Measurements from ENCODE around the gene HTR1D. TPM values are rescaled to one million over a fixed set of nuclear protein-coding genes. Genes with fewer than 3 reads are reported as not detected.
"Not testable (repeated sequence)": the region's sequence is repeated elsewhere in the genome, so short reads cannot be mapped to it uniquely, and the experiment has no call there.

HTR1D gene
- polyA plus RNA-seq, 3 donors, result 0.17 to 0.33 (median 0.28) TPM

DNA sequence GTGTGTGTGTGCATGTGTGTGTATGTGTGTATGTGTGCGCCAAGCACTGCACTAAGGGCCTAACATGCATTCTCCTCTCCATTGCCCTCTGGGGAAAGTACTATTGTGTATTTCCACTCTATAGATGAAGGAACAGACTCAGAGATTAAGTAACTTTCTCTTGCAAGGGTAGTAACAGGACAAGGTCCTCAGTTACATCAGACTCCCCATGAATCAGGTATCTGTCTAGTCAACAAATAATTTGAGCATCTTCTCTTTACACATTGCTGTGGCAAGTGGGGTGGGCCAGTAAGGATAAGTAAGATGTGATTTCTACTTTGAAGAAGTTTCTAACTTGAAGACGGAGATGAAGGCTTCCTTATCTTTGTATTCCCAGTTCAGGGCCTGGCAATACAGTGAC is 5.0 kb upstream of the HTR1D start:
- no peak for DNase-seq (ENCODE audit: low read depth in 3 of 3, low spot score in 2 of 3)

GRCh38 chr1:23221107-23221506 is 3.8 kb upstream of the HTR1D start:
- no peak for DNase-seq (ENCODE audit: low read depth in 3 of 3, low spot score in 2 of 3)

DNA sequence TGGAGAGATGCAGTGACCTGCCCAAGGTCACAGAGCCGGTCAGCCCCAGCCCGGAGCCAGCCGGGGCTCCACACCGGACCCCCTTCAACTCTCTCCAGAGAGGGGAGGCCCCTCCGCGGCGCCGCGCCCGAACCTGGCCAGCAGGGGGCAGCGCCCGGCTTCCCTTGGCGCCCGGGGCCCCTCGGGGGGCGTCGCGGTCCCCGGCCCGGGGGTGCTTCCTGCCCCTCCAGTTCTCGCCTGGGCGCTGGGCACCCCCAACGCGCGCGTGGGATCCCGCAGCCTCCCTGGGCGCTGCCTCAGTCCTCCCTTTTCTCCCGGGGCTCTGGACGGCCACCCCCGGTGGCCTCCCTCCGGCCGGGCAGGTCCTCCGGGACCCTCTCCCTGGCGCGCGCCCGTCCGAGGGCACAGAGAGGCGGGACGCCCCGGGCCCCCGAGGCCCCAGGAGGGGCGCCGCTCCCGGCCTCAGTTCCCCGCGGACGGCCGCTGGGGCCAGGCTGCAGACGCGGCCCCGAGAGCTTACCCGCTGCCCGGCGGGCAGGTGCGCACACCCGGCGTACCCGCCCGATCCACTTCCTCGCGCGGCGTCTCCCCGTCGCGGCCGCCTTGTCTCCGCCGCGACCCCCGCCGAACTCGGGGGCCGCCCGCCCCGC is 406 bp downstream of the HTR1D start:
- no peak for DNase-seq (ENCODE audit: low read depth in 3 of 3, low spot score in 2 of 3)

DNA sequence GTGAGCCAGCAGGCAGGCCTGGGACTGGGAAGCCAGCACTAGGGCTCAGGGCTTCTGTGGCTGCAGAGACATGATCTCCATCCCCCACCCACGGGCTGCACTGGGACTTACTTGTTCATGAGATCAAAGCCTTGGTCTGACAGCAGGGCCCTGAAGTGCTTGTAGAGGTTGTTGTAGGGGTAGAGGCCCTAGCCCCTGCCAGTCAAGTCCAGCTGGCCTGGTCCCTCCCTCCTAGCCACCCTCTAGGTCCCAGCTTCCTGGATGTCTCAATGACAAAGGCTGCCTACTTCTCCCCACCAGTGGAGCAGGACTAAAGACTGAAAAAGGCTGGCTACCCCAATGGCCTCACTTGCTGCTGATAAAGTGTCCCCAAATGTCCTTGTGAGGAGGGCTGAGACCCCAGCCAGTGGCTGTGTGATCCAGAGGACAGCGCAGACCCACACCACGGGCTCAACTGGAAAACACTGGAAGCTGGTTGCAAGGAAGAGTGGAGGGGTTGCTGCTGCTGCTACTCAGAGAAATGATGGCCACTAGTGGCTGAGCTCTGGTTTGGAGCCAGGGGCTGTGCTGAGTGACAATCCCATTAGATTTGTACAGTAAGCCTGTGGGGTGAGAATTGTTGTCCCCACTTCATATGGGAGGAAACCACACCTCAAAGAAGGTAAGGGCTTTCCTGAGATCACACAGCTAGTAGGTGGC is 1.4 kb downstream of the HTR1D start:
- DNase-seq (ENCODE audit: low read depth in 3 of 3, low spot score in 2 of 3), result no peak

- DNase-seq (ENCODE audit: low read depth in 3 of 3, low spot score in 2 of 3), result no peak
Observed at GRCh38 chr1:23215291-23215690, 2.0 kb downstream of the HTR1D start.

GRCh38 chr1:23214640-23215039 is 2.7 kb downstream of the HTR1D start:
- no peak for DNase-seq (ENCODE audit: low read depth in 3 of 3, low spot score in 2 of 3)

DNA sequence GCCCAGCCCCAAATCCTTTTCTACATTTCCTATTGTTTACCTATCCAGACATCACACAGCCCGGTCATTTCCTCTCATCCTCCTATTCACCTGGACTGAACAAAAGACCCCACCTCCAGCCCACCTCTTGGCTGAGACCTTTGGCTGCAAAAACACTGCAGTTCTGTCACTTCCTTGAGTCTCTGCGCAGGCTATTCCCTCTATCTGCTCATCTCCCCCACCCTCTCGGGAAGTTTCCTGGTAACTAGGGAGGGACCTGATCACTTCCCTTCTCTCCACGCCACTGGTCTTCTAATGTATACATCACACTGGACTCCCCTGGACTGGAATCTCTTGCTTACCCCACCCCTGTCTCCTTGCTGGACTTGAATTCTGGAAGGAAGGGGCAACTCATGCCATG is 5.3 kb downstream of the HTR1D start:
- no peak for DNase-seq (ENCODE audit: low read depth in 3 of 3, low spot score in 2 of 3)

DNA sequence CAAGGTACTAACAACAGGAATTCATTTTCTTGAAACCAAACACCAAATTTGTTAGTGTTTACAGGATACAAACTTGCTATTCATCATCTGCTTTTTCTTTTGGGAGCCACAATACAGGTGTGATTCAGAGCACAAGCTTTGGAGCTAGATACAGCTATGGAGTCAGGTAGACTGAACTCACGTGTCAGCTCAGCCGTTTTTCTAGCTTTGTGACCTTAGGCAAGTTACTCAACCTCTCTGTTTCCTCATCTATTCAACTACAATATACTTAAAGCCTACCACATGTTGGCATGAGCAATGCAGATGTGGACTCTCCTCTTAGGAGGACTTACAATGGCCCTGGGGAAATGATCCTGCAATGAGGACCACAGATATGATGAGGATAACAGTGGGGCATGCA is 6.3 kb downstream of the HTR1D start:
- DNase-seq (ENCODE audit: low read depth in 3 of 3, low spot score in 2 of 3), result no peak

DNA sequence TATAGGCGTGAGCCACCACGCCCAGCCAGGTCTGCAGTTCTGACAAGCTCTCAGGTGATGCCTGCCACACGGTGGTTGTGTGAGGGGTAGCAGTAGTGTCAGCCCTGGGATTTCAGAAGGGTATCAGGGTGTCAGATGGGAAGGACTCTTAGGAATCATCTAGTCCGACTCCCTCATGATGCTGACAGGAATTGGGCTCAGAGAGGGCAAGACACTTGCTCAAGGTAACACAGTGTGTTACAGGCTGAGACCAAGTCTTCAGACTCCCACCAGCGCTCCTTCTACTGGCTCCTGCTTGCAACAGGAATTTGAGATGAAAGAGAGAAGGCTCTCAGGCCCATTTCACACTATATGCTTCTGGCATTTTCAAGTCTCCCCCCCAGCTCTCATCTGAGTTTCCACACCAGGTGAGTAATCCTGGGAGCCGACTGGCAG is 6.9 kb downstream of the HTR1D start:
- no peak for DNase-seq (ENCODE audit: low read depth in 3 of 3, low spot score in 2 of 3)

DNA sequence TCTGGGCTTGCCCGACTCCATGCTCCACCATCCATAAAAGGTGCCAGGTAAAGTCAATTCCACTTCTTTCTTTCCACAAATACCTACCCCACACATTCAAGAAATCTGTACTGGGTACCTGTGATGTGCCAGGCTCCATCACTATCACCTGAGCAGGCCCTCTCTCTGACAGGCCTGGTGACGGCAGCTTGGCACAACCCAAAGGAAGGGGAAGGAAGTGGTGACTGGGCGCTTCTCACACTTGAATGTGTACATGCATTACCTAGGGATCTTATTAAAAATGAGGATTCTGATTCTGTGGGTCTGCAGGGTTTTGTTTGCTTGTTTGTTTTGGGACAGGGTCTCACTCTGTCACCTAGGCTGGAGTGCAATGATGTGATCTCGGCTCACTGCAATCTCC is 7.5 kb downstream of the HTR1D start:
- no peak for DNase-seq (ENCODE audit: low read depth in 3 of 3, low spot score in 2 of 3)

DNA sequence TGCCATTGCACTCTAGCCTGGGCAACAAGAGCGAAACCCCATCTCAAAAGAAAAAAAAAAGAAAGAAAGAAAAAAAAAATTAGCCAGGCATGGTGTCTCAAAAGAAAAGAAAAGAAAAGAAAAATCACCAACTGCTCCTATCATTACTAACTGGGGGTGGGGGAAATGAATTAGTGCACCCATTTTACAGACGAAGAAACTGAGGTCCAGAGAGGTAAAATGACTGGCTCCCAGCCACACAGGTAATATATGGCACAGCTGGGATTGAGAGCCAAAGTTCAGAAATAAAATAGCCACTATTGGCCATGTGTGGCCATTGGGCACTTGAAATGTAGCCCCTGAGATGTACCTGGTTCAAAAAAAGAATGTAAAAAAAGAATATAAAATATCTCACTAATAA is 8.8 kb downstream of the HTR1D start:
- DNase-seq (ENCODE audit: low read depth in 3 of 3, low spot score in 2 of 3), result no peak

- not testable (repeated sequence) for DNase-seq (ENCODE audit: low read depth in 3 of 3, low spot score in 2 of 3)
Observed at GRCh38 chr1:23207733-23208132, 9.6 kb downstream of the HTR1D start.

DNA sequence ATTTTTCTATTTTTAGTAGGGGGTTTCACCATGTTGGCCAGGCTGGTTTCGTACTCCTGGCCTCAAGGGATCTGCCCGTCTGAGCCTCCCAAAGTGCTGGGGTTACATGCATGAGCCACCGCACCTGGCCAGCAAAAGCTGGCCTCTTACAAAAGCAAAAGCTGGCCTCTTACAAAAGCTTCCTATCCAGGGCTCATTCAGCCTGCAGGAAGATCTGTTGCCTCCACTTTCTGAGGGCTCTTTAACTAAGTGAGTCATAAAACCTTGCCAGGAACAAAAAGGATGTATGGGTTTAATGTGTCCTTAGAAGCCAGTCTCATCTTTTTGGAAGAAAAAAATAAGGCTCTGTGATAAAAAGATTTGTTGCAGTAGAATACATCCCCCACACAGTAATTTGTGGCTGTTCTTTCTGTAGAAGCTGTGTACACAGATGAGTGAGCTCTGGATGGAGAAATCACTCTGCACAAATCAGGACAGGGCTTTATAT is 15.0 kb downstream of the HTR1D start:
- no peak for DNase-seq (ENCODE audit: low read depth in 3 of 3, low spot score in 2 of 3)

- no peak for DNase-seq (ENCODE audit: low read depth in 3 of 3, low spot score in 2 of 3)
Observed at GRCh38 chr1:23200883-23201282, 16.4 kb downstream of the HTR1D start.

DNA sequence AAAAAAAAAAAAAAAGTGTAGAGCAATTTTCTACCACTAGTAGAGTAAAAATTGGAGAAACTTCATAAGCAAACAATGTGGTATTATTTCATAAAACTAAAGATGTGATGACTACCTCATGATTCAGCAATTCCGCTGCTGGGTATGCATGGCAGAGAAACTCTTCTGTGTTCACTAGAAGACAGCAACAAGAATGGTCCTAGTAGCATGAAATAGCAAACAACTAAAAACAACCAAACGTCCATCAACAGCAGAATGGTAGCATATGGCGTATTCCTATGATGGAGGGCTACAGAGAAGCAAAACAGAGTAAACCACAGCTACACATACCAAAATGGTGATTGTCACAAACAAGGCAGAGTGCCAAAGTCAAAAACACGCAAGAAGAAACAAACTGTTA is 18.9 kb downstream of the HTR1D start:
- no peak for DNase-seq (ENCODE audit: low read depth in 3 of 3, low spot score in 2 of 3)

DNA sequence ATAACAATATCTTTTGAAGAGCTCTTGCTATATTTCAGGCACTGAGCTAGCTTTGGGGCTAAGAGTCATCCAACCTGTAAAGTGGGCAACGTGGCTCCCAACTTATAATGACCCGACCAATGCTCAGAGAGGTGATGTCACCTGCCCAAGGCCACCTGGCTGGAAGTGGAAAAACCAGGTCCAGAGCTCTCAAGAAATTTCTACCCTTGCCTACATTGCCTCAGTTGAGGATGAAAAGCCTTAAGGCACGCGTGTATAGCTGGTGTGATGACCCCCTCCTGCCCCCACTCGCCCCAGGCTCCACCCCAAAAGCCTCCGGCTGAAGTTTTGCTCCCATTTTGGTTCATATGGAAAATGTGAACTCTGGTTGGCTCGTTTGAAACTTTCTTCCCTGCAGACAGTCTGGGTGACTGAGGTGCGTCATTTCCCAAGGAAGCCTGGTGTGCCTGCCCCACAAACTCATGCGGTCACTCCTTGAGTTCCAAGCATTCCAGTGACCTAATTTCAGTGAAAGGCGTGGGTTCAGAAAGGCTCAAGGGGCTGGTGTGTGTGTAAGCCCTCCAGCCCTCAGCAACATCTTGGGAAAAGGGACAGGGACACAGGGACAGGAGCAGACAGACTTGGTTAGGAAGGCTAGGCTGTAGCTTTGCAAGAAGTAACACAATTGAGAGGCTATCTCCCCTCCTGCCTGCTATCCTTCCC is 20.5 kb downstream of the HTR1D start:
- DNase-seq (ENCODE audit: low read depth in 3 of 3, low spot score in 2 of 3), result no peak

DNA sequence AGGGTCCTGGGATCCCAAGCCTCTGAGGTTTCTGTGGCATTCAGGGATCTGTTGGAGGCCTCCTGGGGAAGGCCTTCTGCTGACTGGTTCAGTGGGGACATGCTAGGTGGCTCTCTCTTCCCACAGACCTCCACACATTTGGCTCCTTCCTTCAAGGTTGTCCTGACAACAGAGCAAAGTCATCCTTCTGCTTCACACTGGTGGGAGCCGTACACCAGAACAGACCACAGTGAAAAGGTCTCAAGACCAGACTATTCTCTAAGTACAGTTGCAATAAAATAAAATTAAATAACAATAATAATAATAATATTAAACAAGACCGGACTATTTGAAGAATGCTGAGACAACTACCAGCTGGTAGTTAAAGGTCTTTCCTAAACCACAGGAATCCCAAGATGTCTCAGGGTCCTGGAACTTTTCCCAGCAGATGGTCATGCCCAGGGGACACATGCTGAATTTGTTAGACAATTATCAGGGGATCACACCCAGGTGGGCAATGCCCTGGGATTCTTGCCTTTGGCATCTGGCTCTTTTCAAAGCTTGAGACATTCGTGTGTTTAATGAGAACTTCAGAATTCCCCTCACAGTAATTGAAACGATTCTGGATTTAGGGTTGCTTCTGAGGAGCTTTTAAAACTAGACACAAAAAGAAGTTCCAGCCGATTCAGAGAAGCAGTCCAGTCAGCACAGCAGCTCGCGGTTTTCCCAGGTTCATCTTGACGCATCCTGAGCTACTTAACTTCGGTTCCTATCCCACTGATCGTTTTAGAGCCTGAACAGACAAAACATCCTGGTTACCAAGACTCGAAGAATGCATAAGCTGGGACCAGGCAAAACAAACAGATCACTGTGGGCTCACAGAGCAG is 22.9 kb downstream of the HTR1D start:
- DNase-seq (ENCODE audit: low read depth in 3 of 3, low spot score in 2 of 3), result no peak

GRCh38 chr1:23193391-23194118 is 23.7 kb downstream of the HTR1D start:
- DNase-seq (ENCODE audit: low read depth in 3 of 3, low spot score in 2 of 3), result no peak

DNA sequence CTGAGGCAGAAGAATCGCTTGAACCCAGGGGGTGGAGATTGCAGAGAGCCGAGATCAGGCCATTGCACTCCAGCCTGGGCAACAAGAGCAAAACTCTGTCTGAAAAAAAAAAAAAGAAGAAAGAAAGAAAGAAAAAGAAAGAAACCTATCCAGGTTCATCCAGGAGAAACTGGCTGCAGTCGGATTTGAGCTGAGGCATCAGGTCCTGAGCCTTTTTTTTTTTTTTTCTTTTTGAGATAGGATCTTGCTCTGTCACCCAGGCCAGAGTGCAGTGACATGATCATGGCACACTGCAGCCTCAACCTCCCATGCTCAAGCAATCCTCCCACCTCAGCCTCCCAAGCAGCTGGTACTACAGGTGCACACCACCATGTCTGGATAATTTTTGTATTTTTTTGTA is 26.1 kb downstream of the HTR1D start:
- DNase-seq (ENCODE audit: low read depth in 3 of 3, low spot score in 2 of 3), result no peak

GRCh38 chr1:23188936-23189452 is 28.3 kb downstream of the HTR1D start:
- DNase-seq (ENCODE audit: low read depth in 3 of 3, low spot score in 2 of 3), result not testable (repeated sequence)

Data from right renal cortex interstitium (tissue), 3 donors.